ENCODE results near the gene CFAP52. TPM values are rescaled to one million over a fixed set of nuclear protein-coding genes. Genes with fewer than 3 reads are reported as not detected.
A peak's percentile ranks its signal among the peaks of the same experiment; 100 is the strongest.

CFAP52 gene
- total RNA-seq, 1 experiment from 2014 or later, result not detected

- no peaks in the 10 kb centered on the region for H4K20me1 ChIP-seq (ENCODE audit: insufficient read depth)
- H3K36me3 ChIP-seq (ENCODE audit: low read depth), result peaks cover 13% of the 10 kb centered on the region; the same call in 1 of the 2 replicates
- ChIA-PET CTCF (interaction anchor here (0.8 to 1.2 kb wide), 4 partner anchors 9 to 100 kb away, joined by 3 read pairs; no protein-coding TSS in a partner anchor), POLR2A (ENCODE audit: unreplicated experiment) (interaction anchor here (0.6 to 1.2 kb wide), 7 partner anchors 9 to 1843 kb away, joined by 3 to 8 read pairs (median 4); partner anchors contain the start of genes KDM6B, SLC25A35 and USP43)
- peaks cover 5% of the 10 kb centered on the region; the same call in 1 of the 2 replicates for H3K9me3 ChIP-seq (ENCODE audit: insufficient read depth, low read depth)
- peak overlapping the region; percentile 83 for H3K27ac ChIP-seq
- intact Hi-C loops (cut with micrococcal nuclease; ENCODE audit: unreplicated experiment), result loop anchor here (1.0 kb wide), 3 partner anchors 29 to 125 kb away; no protein-coding TSS in a partner anchor
- peaks cover 21% of the 10 kb centered on the region for H3F3A ChIP-seq (ENCODE audit: insufficient read depth, low read depth)
- peaks cover 25% of the 10 kb centered on the region for H3K4me1 ChIP-seq (replicated peaks; ENCODE audit: insufficient read depth)
- H3K9me2 ChIP-seq (ENCODE audit: insufficient read depth), result no peaks in the 10 kb centered on the region
- peak in 1 of 2 experiments; percentile 51 for DNase-seq
- no TSS peak for BruUV-seq (replicated peaks)
- H3K27me3 ChIP-seq (ENCODE audit: insufficient read depth, low read depth), result no peaks in the 10 kb centered on the region
- H3K4me3 ChIP-seq, result no peak overlapping the region
- peak overlapping the region; percentile 51; the same call in 1 of the 2 replicates for H3K4me2 ChIP-seq
- H2AFZ ChIP-seq, result no peak overlapping the region
- no peaks in the 10 kb centered on the region for H3K79me2 ChIP-seq (ENCODE audit: low read depth)
- TF ChIP-seq CTCF (conservative IDR thresholded peaks at IDR 0.05) (no peak), EZH2 (IDR thresholded peaks at IDR 0.05; ENCODE audit: low read depth) (no peak)
Observed at GRCh38 chr17:9677411-9677810, 101.0 kb downstream of the CFAP52 start.

GRCh38 chr17:9677896-9678295 lies 101.5 kb downstream of the CFAP52 start:
- Histone ChIP-seq H3K4me2 (no peak overlapping the region), H4K20me1 (ENCODE audit: insufficient read depth) (no peaks in the 10 kb centered on the region), H3K27me3 (ENCODE audit: insufficient read depth, low read depth) (no peaks in the 10 kb centered on the region), H2AFZ (no peak overlapping the region), H3K9me3 (ENCODE audit: insufficient read depth, low read depth) (peaks cover 5% of the 10 kb centered on the region; the same call in 1 of the 2 replicates), H3K79me2 (ENCODE audit: low read depth) (no peaks in the 10 kb centered on the region), H3F3A (ENCODE audit: insufficient read depth, low read depth) (peaks cover 21% of the 10 kb centered on the region), H3K27ac (peak overlapping the region; percentile 83), H3K36me3 (ENCODE audit: low read depth) (peaks cover 13% of the 10 kb centered on the region; the same call in 1 of the 2 replicates), H3K4me1 (replicated peaks; ENCODE audit: insufficient read depth) (peaks cover 23% of the 10 kb centered on the region), H3K9me2 (ENCODE audit: insufficient read depth) (no peaks in the 10 kb centered on the region), H3K4me3 (no peak overlapping the region)
- BruUV-seq (replicated peaks), result no TSS peak
- intact Hi-C loops (cut with micrococcal nuclease; ENCODE audit: unreplicated experiment), result loop anchor here (1.0 kb wide), 3 partner anchors 30 to 124 kb away; no protein-coding TSS in a partner anchor
- TF ChIP-seq EZH2 (IDR thresholded peaks at IDR 0.05; ENCODE audit: low read depth), result no peak
- no peak for TF ChIP-seq CTCF (conservative IDR thresholded peaks at IDR 0.05)
- DNase-seq, result no peak
- ChIA-PET POLR2A (ENCODE audit: unreplicated experiment) (interaction anchor here (0.6 kb wide), 2 partner anchors 393 to 1383 kb away, joined by 3 to 5 read pairs; partner anchors contain the start of gene SLC25A35), CTCF (interaction anchor here (0.8 to 1.2 kb wide), 3 partner anchors 10 to 49 kb away, joined by 3 read pairs; no protein-coding TSS in a partner anchor)

- Histone ChIP-seq H3K27ac (no peak overlapping the region), H2AFZ (no peak overlapping the region), H3K36me3 (ENCODE audit: low read depth) (peaks cover 6% of the 10 kb centered on the region; the same call in 1 of the 2 replicates), H3K79me2 (ENCODE audit: low read depth) (no peaks in the 10 kb centered on the region), H3K4me2 (no peak overlapping the region), H3K4me3 (no peak overlapping the region), H3F3A (ENCODE audit: insufficient read depth, low read depth) (no peaks in the 10 kb centered on the region), H3K27me3 (ENCODE audit: insufficient read depth, low read depth) (no peaks in the 10 kb centered on the region), H3K9me2 (ENCODE audit: insufficient read depth) (no peaks in the 10 kb centered on the region), H3K9me3 (ENCODE audit: insufficient read depth, low read depth) (no peaks in the 10 kb centered on the region; the same call in 1 of the 2 replicates), H3K4me1 (replicated peaks; ENCODE audit: insufficient read depth) (no peaks in the 10 kb centered on the region), H4K20me1 (ENCODE audit: insufficient read depth) (no peaks in the 10 kb centered on the region)
- POLR2A ChIA-PET (ENCODE audit: unreplicated experiment), result no interaction called here
- CTCF ChIA-PET, result no interaction called here
- no peak for DNase-seq
- no TSS peak for BruUV-seq (replicated peaks)
- TF ChIP-seq CTCF (conservative IDR thresholded peaks at IDR 0.05) (no peak), EZH2 (IDR thresholded peaks at IDR 0.05; ENCODE audit: low read depth) (no peak)
- intact Hi-C loops (cut with micrococcal nuclease; ENCODE audit: unreplicated experiment), result no loop called here
Observed at GRCh38 chr17:9684955-9685621, 108.6 kb downstream of the CFAP52 start.

Other genes with a start within 250 kb of the CFAP52 start
- 49.2 and 60.6 TPM in 2 replicates for gene STX8, start 822 bp upstream of the CFAP52 start, total RNA-seq (2021)
- 16.0 and 19.2 TPM in 2 replicates for gene USP43, start 68.9 kb downstream of the CFAP52 start, total RNA-seq (2021)
- not detected in 2 replicates for gene DHRS7C, start 214.9 kb downstream of the CFAP52 start, total RNA-seq (2021)
- not detected in 2 replicates for gene GSG1L2, start 245.4 kb downstream of the CFAP52 start, total RNA-seq (2021)
- gene GLP2R, start 249.3 kb downstream of the CFAP52 start, total RNA-seq (2021), result 3.2 and 3.9 TPM in 2 replicates